COLO668 (cell line): ENCODE data around the gene SLC2A4.

Experiments used
- DNase-seq: peaks from one replicate; lab custom pipeline; 2025; ENCODE audit not compliant: unreplicated experiment; lab: John Stamatoyannopoulos, UW

The SLC2A4 gene

DNA sequence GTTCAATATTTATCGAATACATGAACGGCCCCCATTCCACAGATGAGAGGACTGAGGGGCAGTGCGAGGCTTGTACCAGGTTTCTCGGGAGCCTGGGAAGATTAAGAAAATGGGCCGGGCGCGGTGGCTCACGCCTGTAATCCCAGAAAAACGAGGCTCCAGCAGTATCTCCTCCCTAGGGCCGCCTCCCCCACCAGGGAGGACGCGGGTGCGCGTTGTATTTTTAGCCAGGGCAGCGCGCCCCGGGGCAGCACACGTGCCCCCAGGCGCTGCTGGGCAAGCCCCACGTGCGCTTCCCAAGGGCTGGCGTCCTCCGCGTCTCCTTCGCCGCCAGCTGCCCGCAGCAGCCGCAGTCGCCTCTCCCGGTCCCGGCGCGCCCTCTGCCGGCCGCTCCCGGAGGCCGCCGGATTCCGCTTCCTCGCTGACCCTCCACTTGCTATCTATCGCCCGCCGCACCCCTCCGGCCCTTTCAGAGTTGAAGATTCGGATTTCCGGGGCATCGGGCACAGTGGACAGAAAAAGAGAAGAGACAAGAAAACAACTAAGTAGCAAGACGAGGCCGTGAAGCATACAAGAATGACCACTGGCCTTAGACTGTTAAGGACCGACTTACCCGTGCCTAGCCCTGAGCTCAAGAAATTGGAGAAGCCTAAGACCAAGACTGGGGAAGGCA lies 14.8 kb downstream of the SLC2A4 start:
- DNase-seq = peak; percentile 82

DNA sequence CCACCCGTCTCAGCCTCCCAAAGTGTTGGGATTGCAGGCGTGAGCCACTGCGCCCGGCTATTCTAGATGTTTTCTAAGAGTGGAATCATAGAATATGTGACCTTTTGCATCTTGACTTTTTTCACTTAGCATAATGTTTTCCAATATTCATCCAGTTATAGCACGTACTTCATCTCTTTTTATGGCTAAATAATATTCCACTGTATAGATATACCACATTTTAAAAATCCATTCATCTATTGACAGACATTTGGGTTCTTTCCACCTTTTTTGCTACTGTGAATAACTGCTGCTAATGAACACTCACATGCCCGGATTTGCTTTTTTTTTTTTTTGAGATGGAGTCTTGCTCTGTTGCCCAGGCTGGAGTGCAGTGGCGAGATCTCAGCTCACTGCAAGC lies 22.7 kb downstream of the SLC2A4 start:
- no peak for DNase-seq

DNA sequence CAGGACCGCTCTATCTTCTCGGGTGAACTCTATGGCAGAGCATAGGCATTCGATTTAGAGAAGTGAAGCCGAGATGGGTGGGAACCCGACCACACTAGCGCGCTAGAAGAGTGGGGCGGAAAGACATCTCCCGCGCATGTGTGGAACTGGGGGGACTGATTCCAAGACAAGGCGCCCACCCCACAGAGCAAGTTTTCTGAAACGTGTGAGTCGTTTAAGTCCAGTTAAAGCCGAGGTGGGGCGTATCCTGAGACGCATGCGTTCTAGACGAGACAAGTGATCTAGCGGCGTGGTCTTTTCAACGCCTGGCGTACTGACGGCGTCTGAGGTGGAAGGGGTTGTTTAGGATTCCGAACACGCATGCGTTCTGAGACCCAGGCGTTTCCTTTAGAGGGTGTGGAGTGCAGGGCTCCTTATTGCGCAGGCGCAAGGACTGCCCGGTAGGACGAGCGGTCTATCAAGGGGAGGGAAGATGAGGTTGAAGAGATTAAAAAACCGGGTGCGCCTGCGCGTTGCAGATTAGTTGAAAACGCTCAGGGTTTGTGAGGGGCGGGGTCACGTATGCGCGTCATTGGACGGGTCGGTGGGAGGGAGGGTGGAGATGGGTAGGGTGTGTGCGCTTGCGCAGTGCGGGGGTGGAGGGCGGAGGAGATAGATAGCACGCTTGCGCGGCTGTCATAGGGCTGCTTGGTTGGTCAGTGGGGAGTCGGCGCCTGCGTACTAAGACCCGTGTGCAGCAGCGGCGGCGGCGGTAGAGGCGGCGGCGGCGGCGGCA lies 25.6 kb downstream of the SLC2A4 start, which contains the start of gene EIF5A:
Gene EIF5A (plus strand): TSS at position 718 of the 775 bp plus-strand sequence. CDS start 2,008 bp downstream, outside the sequence.
- DNase-seq = peak; percentile 98

DNA sequence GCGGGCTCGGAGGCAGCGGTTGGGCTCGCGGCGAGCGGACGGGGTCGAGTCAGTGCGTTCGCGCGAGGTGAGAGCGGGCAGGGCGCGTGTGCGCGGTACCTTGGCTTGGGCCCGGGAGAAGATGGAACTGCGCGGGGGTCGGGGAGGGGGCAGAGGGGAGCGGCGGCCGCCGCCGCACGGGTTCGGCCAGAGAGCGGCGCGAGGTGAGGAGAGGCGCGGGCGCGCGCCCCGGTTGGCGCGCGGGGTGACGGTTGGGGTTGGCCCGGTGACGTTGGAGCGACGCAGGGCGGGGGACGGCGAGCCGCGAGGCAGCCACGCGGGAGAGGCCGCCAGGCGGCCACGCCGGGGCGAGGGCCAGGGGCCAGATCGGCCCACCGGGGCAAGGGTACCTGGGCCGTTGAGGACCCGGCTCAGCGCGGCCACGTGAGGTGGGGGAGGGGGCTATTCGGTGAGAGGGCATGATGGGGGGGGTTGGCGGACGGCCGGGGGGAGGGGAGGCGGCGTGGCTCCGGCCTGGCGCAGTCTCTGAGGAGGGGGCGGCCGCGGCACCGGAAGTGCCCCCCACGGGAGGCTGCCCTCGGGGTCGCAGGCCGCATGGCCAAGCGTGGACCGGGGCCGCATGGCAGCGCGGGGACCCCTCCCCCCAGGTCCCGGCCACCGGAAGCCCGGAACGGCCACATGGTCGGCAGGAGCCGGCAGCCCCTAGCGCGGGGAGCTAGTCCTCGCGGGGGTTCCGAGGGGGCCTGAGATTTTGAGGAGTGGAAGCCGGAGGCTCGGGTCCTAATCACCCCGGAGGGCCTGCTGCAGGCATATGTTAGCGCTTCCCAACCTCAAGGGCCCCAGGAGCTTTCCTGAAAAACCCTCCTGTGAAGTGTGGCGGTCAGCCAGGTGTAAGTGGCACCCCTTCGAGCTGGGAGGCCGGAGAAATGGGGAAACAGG lies 26.4 kb downstream of the SLC2A4 start:
- peak; percentile 64 for DNase-seq

DNA sequence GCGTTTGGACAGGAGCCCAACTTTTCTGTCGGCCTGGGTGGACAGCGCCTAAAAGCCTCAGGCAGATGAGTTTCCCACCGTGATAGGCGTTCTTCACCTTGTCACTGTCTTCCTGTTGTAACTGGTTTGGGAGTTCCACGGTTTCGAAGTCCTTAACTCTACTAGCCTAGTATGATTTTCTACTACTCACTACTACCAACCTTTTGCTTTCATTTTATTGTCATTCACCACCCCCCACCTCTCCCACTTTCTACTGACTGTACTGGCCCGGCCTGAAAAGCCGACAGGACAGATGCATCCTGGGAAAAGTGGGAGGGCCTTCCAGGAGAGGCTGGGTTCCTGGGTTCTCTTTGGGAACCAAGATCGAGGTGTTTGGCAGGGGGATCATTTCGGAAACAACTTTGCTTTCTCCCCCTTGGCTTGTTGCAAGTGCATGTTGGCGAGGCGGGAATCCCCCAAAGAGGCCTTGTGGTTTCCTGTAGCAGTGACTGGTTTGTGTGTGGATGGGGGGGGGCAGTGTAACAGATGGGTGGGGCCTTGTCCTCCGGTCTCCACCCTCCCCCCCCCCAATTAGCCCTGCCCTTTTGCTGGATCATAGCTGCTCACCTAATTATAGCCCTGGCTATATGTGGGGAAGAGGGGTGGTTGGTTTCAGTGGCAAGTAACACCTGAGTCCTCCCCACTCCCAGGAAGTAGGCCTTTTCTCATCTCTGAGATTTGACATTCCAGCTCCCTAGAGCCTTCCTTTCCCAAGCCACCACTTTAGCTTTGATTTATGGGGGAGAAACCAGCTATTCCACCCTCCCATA lies 27.3 kb downstream of the SLC2A4 start:
- peak; percentile 61 for DNase-seq

DNA sequence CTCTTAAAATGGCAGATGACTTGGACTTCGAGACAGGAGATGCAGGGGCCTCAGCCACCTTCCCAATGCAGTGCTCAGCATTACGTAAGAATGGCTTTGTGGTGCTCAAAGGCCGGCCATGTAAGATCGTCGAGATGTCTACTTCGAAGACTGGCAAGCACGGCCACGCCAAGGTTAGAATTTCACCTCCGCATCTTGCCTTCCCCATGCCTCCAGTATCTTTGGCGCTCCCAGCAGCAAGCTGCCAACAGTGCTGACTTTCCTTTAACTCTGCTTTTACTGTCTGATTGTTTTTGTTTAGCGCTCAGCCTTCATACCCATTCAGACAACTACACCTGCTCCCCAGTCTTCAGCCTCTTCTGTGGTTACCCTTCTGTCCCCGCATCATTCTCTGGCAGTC lies 28.1 kb downstream of the SLC2A4 start:
- no peak for DNase-seq

DNA sequence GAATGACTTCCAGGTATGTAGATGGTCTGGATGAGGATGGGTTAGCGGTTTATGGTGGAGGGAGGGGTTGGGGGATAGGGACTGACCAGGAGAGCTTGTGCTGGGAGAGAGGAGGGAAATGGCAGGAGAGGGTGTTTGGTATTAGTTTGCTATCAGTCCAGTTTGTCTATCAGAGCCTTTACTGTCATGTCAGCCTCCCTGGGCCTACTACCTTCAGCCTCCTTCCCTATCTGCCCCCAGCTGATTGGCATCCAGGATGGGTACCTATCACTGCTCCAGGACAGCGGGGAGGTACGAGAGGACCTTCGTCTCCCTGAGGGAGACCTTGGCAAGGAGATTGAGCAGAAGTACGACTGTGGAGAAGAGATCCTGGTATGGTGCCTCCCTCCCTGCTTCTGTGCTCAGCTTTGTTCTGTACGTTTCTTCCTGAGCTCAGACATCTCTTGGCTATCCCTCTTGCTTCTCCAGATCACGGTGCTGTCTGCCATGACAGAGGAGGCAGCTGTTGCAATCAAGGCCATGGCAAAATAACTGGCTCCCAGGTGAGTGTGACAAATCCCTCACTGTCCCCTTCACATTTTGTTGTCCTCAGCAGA lies 29.7 kb downstream of the SLC2A4 start:
- no peak for DNase-seq

DNA sequence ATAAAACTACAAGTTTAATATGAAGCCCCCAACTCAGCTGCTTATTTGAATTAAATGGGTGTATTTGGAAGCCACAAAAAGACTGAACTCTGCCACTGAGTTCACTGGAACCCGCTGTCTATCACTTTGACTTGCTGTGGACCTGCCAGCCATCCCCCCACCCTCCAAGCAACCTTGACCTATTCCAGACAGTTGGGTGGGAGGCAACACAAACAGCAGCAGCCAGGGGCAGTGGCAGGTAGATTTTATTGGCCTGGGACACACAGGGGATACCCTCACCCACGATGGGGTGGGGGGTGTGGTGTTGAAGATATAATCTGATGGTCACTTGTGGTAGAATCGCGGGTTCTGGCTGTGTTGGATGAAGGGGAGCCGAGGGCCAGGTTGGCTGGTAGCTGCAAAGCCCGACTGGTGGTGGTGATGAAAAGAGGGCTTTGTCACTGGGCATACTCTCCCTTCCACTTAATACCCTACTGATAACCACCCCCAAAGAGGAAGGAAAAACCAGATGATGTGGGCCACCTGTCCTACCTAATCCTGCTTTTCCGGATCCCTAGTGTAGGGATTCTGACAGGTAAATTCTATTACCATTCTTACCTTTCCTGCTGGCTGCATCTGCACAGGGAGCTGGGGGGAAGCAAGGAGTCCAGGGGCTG lies 31.0 kb downstream of the SLC2A4 start:
- no peak for DNase-seq

- DNase-seq = peak; percentile 2
These were observed 31.8 kb downstream of the SLC2A4 start for GRCh38 chr17:7313088-7313889.

DNA sequence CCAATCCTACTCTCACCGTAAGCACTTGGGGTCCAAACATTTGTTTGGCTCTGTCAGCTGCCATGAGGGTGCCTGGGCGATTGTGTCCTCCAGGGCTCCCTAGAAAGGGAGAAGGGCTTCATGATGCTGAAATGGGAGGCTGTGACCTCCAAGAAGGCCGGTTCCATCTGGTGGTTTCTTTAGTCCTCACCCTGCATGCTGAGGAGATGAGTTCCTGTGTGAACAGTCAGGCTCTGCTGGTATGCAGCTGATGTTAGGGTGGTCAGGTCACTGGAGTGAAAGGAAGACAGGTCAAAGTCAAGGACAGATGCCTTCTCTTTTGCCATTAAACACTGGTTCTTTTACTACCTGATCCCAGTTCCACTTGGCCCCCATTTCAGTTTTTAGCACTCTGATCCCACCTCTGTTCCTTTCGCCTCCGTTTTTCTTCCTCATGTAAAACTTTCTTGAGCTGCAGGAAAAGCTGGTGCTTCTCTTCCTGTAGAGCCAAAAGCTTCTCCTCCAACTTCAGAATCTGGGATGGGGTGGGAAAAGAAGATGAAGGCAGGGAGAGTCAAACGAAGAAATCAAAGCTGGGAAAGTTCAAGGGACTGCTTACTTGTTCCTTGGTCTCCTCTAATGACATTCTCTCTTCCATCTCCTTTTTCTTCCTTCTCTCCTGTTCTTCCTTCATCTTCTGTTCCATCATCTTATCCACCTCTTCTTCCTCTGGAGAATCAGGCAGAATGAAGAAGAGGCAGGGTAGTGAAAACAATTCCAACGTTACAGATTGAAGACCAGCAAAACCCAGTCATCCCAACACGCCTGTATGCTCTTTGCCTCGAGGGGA lies 32.6 kb downstream of the SLC2A4 start:
- DNase-seq = no peak

DNA sequence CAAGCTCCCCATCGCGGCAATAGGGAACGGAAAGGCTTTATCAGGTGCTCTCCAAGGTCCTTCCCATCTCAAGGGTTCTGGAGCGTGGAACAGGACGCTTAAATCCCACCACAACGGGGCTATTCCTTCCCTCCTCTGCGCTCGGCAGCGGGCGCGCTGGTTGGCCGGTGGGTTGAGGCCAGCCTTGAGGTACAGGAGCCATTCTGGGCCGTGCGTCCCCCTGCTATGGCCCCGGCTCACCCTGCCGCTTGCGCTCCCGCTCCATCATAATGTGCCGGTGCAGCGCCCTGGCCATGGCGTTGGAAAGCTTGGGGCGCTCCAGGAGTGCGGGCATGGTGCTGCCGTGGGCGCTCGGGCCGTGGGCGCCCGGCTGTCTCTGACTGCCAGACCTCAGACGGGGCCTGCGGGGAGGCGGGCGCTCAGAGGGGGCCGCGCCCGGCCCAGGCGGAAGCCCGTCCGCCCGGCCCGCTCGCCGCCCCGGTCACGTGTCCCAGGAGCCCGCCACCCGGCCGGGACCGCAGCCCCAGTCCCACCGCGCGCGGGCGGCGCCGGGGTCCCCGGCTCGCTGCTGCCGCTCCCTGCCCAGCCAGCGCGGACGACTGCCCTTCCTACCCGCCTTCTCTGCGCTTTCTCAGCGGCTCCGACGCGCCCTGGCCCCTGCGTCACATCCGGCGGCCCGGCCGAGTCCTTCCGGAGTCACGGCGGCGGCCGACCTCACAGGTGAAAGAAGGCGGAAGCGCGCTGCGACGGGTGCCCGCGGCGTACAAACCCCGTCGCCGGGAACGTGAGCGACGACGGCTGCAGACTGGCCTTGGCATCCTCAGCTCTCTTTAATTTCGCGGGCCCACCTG lies 33.4 kb downstream of the SLC2A4 start, which contains the start of gene GPS2:
Gene GPS2 (minus strand): TSS at position 642 of the 851 bp plus-strand sequence. CDS start 308 bp downstream, at position 334.
- peak; percentile 92 for DNase-seq

DNA sequence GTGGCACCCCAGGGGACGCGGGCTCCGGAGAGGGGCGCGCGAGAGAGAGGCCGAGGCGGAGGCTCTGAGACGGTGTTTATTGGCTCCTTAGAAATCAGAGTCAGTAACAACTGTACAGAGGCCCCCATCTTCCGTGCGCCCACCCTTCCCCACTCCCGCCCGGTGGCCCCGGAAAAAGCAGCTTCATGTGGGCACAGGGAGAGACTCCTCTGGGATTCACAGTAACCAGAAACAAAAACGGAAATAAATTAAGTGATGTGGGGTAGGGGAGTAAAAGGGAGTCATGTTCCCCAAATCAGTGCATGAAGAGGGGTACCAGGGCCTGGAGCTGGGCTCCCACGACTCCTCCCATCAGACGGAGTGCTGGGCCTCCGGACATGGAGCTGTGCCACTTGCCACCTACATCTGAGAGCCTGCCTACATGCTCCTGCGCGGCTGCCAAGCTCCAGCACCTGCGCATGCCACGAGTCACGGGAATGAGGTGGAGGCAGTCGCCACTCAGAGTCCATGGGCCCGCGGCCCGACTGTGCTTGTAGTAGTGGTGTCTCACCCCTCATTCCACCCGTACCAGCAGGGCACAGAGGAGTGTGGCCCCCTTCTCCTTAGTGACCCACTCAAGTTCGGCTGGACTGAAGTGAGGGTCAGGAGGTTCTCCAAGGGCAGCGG lies 34.2 kb downstream of the SLC2A4 start:
- DNase-seq = peak; percentile 11

DNA sequence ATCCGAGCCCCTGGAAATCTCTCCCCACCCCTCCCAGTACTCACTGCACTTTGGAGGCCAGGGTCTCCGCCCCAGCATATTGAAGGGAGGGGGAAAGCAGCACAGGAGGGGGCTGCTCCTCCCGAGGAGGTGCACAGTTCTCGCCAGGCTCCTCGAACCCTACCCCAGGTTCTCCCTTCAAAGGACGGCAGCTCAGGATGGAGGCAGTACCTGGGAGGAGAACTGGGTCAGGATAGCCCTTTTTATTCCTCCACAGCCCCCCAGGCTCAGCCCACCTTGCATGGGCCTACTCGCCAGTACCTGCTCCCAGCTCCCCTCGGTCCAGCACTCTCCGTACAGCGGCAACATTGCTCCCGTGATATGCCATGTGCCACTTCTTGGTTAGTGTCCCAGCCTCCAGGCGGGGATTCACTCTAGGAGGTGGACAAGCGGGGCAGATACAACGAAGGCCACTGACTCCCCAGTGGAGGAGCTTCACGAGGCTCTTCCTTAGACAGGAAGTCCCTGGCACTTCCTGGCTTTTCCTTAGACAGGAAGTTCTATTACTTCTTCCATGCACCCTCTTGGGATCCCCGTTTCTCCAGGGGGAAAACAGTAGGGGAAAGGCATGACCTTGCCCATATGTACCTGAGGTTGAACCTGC lies 35.8 kb downstream of the SLC2A4 start:
- no peak for DNase-seq

DNA sequence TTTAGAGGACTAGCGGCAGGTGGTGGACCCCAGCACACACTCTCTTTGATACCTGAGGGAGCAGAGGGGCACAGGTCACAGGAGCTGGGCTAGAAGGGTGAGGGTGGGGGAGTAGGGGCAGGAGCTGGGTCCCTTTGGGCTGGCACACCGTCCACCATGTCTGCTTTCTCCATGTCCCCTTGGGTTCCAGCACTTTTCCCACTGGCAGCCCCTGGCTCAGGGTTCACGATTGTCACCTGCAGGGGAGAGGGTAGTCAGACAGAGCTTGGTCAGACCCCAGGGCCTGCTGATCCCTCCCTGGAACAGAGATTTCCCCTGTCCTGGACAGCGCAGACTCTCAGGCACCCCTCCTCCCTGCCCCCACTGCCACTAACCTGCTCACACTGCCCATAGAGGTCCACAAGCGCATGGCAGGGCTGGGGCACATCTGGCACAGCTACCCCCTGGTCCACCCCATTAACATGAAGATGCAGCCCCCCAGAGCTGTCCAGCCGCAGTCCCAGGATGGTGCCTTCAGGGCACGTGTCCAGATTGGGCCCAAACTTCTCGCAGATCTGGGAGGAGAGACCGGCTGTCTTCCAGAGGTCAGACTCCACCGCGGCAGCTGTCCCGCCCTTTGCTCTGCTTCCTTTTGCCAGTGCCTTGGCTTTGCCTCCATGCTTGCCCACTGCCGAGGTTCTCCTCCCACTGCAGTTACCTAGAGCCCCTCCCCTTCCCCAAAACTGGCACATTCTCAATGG lies 36.8 kb downstream of the SLC2A4 start:
- DNase-seq = no peak

DNA sequence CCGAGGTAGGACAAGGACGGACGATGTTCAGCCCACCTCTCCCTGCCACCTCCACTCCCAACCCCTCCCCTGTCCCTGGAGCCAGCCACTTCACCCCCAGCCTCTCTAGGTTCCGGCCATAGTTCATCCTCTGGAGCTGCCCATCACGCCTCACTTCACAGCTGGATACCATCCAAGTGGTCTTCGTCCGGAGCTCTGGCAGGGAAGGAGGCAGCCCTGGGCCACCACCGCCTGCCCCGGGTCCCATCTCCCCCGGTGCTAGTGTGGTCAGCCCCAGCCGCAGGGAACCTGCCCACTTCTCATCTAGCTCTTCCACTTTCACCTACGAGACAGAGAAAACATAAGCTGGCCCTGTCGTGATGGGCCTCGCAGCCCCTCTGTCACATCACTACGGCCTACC lies 39.9 kb downstream of the SLC2A4 start:
- no peak for DNase-seq
